ENCODE results near the gene PEAR1. TPM values are rescaled to one million over a fixed set of nuclear protein-coding genes. Genes with fewer than 3 reads are reported as not detected.

The PEAR1 gene
- total RNA-seq, 4 donors from 2014 or later = 7.0 to 10.7 (median 9.1) TPM

DNA sequence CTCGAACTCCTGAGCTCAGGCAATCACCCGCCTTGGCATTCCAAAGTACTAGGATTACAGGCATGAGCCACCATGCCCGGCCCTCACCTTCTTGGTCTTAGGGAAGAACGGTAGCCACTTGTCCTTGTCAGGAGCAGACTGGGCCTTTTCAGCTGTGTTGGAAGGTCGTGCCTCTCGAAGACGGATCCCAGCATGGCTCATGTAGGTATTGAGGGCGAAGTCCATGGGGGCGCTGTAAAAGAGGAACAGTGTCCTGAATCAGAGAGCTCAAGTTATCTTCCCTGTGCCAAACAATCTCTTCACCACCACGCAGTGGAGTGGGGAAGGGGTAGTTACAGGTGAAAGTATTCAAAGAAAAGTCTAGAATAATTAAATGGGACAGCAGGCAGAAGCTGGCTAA lies 62.8 kb downstream of the PEAR1 start:
- TF ChIP-seq EP300 (IDR thresholded peaks at IDR 0.05) = no peak
- TF ChIP-seq, protein P1, sequence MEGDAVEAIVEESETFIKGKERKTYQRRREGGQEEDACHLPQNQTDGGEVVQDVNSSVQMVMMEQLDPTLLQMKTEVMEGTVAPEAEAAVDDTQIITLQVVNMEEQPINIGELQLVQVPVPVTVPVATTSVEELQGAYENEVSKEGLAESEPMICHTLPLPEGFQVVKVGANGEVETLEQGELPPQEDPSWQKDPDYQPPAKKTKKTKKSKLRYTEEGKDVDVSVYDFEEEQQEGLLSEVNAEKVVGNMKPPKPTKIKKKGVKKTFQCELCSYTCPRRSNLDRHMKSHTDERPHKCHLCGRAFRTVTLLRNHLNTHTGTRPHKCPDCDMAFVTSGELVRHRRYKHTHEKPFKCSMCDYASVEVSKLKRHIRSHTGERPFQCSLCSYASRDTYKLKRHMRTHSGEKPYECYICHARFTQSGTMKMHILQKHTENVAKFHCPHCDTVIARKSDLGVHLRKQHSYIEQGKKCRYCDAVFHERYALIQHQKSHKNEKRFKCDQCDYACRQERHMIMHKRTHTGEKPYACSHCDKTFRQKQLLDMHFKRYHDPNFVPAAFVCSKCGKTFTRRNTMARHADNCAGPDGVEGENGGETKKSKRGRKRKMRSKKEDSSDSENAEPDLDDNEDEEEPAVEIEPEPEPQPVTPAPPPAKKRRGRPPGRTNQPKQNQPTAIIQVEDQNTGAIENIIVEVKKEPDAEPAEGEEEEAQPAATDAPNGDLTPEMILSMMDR (IDR thresholded peaks at IDR 0.05) = no peak
- no peak for TF ChIP-seq POLR2A (IDR thresholded peaks at IDR 0.05)
- no peak for TF ChIP-seq POLR2AphosphoS5 (IDR thresholded peaks at IDR 0.05)

DNA sequence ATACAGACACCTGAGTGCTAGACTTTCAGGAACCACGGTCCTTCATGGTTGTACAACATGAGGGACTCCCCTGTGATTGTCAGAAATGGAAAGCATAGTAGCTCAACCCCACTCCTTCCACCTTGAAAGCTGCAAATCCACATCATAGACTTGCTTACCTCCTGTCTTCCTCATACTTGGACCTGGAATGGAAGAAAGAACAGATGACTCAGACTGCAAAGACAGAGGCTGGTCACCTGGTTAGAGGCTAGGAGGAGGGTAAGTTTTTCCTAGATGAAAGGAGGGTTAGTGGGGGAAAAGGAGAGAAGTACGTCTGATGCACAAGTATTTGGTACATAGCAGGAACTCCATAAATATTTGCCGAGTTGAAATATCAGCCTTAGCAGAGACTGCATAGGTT lies 64.1 kb downstream of the PEAR1 start:
- no peak for ATAC-seq
- WGBS, 2 donors (ENCODE audit: low coverage in 1 of 2) = 52 to 61% methylated on average over 2 of the region's 3 CpGs
- no peaks in the 10 kb centered on the region for H3K9me3 ChIP-seq
- no peak overlapping the region for H3K4me3 ChIP-seq
- H3K36me3 ChIP-seq = peaks cover 0 to 100% of the 10 kb centered on the region in 2 donors
- H3K4me1 ChIP-seq = no peaks in the 10 kb centered on the region
- TF ChIP-seq EP300 (IDR thresholded peaks at IDR 0.05) = no peak
- TF ChIP-seq POLR2A (IDR thresholded peaks at IDR 0.05) = no peak
- TF ChIP-seq, protein P1 (IDR thresholded peaks at IDR 0.05) = no peak
- no peak for TF ChIP-seq POLR2AphosphoS5 (IDR thresholded peaks at IDR 0.05)
- no peaks in the 10 kb centered on the region for H3K27me3 ChIP-seq
- no peak overlapping the region for H3K27ac ChIP-seq

More for the DNA sequence above, 62.8 kb downstream of the PEAR1 start:
- Histone ChIP-seq H3K9me3 (no peaks in the 10 kb centered on the region), H3K27me3 (no peaks in the 10 kb centered on the region), H3K36me3 (peaks cover 0 to 100% of the 10 kb centered on the region in 2 donors), H3K4me1 (no peaks in the 10 kb centered on the region), H3K4me3 (no peak overlapping the region), H3K27ac (no peak overlapping the region)
- WGBS, 2 donors (ENCODE audit: low coverage in 1 of 2) = 88% methylated on average over 4 of the region's 10 CpGs; no CpG with 5 or more reads in 1 of the 2 donors
- ATAC-seq = no peak

DNA sequence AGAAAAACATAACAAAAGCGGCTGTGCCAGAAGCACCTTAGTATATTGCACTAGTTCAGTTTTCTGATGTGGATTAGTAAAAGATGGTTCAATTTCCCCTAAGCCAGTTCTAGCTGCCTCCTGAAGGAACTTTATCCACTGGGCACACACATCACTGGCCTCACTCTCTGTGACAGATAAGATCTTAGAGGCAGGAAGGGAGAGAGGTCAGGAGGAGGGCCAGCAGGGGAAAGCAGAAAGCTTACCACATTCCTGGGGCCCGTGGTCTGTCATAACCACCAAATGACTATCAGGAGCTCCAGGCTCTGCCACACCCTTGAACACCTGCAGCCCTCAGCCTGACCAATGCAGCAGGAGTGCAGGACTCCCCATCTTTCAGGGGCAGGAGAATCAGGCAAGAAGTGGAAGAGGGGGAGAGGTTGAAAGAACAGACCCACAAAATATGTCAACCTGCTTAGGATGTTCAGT lies 64.8 kb downstream of the PEAR1 start:
- 58 to 100% methylated on average over 1 to 2 of the region's 2 CpGs for WGBS, 2 donors (ENCODE audit: low coverage in 1 of 2)
- no peaks in the 10 kb centered on the region for H3K9me3 ChIP-seq
- ATAC-seq = no peak
- no peak overlapping the region for H3K4me3 ChIP-seq
- no peaks in the 10 kb centered on the region for H3K27me3 ChIP-seq
- H3K4me1 ChIP-seq = no peaks in the 10 kb centered on the region
- H3K36me3 ChIP-seq = peaks cover 0 to 100% of the 10 kb centered on the region in 2 donors
- no peak overlapping the region for H3K27ac ChIP-seq
- TF ChIP-seq, protein P1 (IDR thresholded peaks at IDR 0.05) = no peak
- TF ChIP-seq EP300 (IDR thresholded peaks at IDR 0.05) (no peak), POLR2AphosphoS5 (IDR thresholded peaks at IDR 0.05) (no peak), POLR2A (IDR thresholded peaks at IDR 0.05) (no peak)

DNA sequence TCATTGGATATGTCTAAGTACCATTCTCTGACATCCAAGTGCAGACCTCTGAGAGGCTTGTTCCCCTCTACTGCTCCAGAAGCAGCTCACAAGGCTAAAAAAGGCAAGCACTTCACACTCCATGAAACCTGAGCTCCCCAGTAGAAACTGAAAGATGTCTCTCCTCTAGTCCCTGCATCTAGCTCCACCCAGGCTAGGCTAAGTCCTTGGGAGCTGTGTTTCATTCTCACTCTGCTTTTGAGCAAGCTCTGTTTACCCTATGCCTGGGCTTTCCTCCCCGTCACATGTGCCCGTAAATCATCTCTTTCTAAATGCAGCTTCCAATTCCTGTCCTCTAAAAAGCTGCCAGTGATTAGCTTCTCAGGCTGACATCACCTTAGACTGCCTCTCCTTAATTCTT lies 65.9 kb downstream of the PEAR1 start:
- Histone ChIP-seq H3K36me3 (peaks cover 0 to 100% of the 10 kb centered on the region in 2 donors), H3K4me3 (no peak overlapping the region), H3K27me3 (no peaks in the 10 kb centered on the region), H3K9me3 (no peaks in the 10 kb centered on the region), H3K27ac (no peak overlapping the region), H3K4me1 (no peaks in the 10 kb centered on the region)
- WGBS, 2 donors (ENCODE audit: low coverage in 1 of 2) = 24 to 25% methylated on average over 2 of the region's 2 CpGs
- ATAC-seq = no peak
- TF ChIP-seq POLR2A (IDR thresholded peaks at IDR 0.05) (no peak), POLR2AphosphoS5 (IDR thresholded peaks at IDR 0.05) (no peak), EP300 (IDR thresholded peaks at IDR 0.05) (no peak)
- TF ChIP-seq, protein P1 (IDR thresholded peaks at IDR 0.05) = no peak

DNA sequence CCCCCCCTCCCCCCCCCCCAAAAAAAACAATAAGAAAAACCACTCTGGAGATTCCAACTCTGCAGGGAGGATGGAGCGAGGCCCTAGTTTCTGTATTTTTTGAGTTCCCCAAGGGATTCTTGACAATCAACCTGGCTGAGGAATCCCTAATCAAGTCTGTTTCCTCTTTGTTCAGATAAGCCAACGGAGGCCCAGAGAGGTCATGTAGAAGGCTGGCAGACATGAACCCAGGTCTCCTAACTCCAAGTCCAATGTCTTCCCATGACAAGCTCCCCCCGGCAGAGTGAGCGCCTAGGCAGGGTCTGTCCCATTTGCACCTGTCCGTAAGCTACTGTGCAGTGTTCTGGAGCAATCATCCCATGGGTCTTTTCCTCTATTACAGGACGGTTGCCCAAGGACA lies 66.4 kb downstream of the PEAR1 start:
- no peaks in the 10 kb centered on the region for H3K27me3 ChIP-seq
- TF ChIP-seq EP300 (IDR thresholded peaks at IDR 0.05) = no peak
- TF ChIP-seq POLR2A (IDR thresholded peaks at IDR 0.05) = no peak
- TF ChIP-seq POLR2AphosphoS5 (IDR thresholded peaks at IDR 0.05) = no peak
- TF ChIP-seq, protein P1 (IDR thresholded peaks at IDR 0.05) = no peak
- WGBS, 2 donors (ENCODE audit: low coverage in 1 of 2) = 100% methylated on average over 3 of the region's 6 CpGs; no CpG with 5 or more reads in 1 of the 2 donors
- no peaks in the 10 kb centered on the region for H3K4me1 ChIP-seq
- peaks cover 0 to 100% of the 10 kb centered on the region in 2 donors for H3K36me3 ChIP-seq
- no peak overlapping the region for H3K4me3 ChIP-seq
- no peak for ATAC-seq
- no peak overlapping the region for H3K27ac ChIP-seq
- no peaks in the 10 kb centered on the region for H3K9me3 ChIP-seq
